Measurements from ENCODE around the gene INPP4B.

GRCh38 chr4:142556570-142557238 lies 289.4 kb downstream of the INPP4B start:
- TF ChIP-seq CTCF (conservative IDR thresholded peaks at IDR 0.05; ENCODE audit: low read depth, low read length) (no peak), CEBPB (IDR thresholded peaks at IDR 0.05; ENCODE audit: low read depth, low read length) (no peak), POLR2A (IDR thresholded peaks at IDR 0.05; ENCODE audit: low read depth, low read length) (no peak), RFX5 (IDR thresholded peaks at IDR 0.05; ENCODE audit: low read depth, low read length) (no peak), FOS (IDR thresholded peaks at IDR 0.05; ENCODE audit: low read depth, low read length) (no peak), MAFK (IDR thresholded peaks at IDR 0.05; ENCODE audit: low read depth, low read length) (no peak), USF2 (IDR thresholded peaks at IDR 0.05; ENCODE audit: low read depth, low read length) (no peak)
